SIG-M5 treated with dmso at 0.1 percent for 504 hours (cell line): ENCODE results near the gene RASGRF2.
A peak's percentile ranks its signal among the peaks of the same experiment; 100 is the strongest.
"Not testable (repeated sequence)": the region's sequence is repeated elsewhere in the genome, so short reads cannot be mapped to it uniquely, and the experiment has no call there.

Source experiments
- DNase-seq: peaks from one replicate; lab custom pipeline; 2025; ENCODE audit not compliant: unreplicated experiment; lab: John Stamatoyannopoulos, UW

RASGRF2 gene

GRCh38 chr5:81268521-81269196 is 308.5 kb downstream of the RASGRF2 start:
- peak; percentile 5 for DNase-seq

DNA sequence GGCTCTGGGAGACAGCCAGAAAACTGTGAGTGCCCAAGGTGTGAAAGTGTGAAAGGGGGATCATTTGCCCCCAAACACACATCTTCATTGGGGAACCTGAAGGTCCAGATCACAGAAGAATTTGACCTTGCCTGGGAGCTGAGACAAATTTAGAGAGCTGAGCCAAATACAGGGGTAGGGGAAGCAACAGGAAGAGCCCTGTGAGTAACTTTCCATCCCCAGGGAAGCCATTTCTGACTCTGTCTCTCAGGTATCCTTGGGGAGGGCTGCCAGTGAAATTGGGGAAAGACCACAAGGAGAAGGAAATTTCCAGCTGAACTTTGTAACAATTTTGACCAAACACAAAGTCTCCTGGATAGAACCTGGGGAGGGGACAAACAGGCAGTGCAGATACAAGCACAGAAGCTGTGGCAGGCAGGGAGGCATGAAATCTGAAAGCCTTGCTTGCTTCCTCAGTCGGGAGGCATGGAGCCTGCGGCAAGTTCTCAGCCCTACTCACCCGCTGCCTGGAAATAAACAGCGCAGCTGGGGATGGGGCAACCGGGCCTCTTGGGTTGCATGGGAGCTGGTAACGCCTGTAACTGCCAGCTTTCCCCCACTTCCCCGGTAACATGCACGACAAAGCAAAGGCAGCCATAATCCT is 309.7 kb downstream of the RASGRF2 start:
- no peak for DNase-seq

- not testable (repeated sequence) for DNase-seq
Measured at GRCh38 chr5:81270394-81271027, 310.3 kb downstream of the RASGRF2 start.
